ENCODE measurements around the gene HPCAL4. TPM values are rescaled to one million over a fixed set of nuclear protein-coding genes. Genes with fewer than 3 reads are reported as not detected.

The HPCAL4 gene
- total and polyA plus RNA-seq, 10 of the 15 experiments (the other 5 are each of a cell fraction or from before 2014, with no cell fraction given) = 0.05 to 0.18 (median 0.06) TPM; not detected in 5

- no peak for TF ChIP-seq NKRF (conservative IDR thresholded peaks at IDR 0.05)
- no peak for TF ChIP-seq ZNF592 (IDR thresholded peaks at IDR 0.05)
These were observed 2.0 kb downstream of the HPCAL4 start (continued) for GRCh38 chr1:39689214-39689613.

DNA sequence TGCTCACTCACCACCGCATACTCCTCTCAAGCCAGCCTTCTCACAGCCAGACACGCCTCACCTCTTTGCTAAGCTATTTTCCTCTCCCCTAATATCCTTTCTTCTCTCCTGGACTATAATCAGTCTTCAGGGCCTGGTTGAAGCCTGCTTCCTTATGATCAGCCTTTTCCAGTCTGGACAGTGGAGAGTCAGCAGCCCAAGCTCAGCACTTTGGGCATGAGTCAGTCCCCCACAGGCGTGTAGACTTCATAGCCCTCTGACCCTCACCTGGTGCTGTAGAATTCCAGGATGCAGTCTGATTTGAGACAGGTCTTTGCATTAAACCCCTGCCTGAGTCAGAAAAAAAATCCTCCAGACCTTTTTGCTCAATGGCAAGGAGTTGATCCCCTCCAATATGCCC is 2.5 kb downstream of the HPCAL4 start:
- intact Hi-C loops (cut with micrococcal nuclease; ENCODE audit: unreplicated experiment) (no loop called here), in situ Hi-C loops (cut with MboI) (no loop called here)
- Histone ChIP-seq H3K4me3 (no peak overlapping the region), H3K79me2 (ENCODE audit: control insufficient read depth, insufficient read depth, low read length) (no peaks in the 10 kb centered on the region), H3K27me3 (replicated peaks in 1 of 2; ENCODE audit: control insufficient read depth in 2 of 2, insufficient read depth in 2 of 2, low read length in 1 of 2) (peaks cover 4% of the 10 kb centered on the region in 2 experiments), H3K9me3 (replicated peaks; ENCODE audit: control insufficient read depth, insufficient read depth, low read length) (no peaks in the 10 kb centered on the region), H3K36me3 (ENCODE audit: control insufficient read depth in 2 of 2, insufficient read depth in 2 of 2, low read length in 1 of 2) (no peaks in the 10 kb centered on the region), H3K27ac (ENCODE audit: control insufficient read depth, insufficient read depth) (no peak overlapping the region), H4K20me1 (ENCODE audit: control insufficient read depth, insufficient read depth) (no peaks in the 10 kb centered on the region), H2AFZ (ENCODE audit: control insufficient read depth, low read depth, low read length) (no peak overlapping the region), H3K4me1 (ENCODE audit: control insufficient read depth, insufficient read depth, low read length) (peaks cover 4% of the 10 kb centered on the region; the same call in 1 of the 2 replicates), H3K4me2 (ENCODE audit: control insufficient read depth, insufficient read depth) (no peak overlapping the region), H3K9ac (ENCODE audit: control insufficient read depth, insufficient read depth, low read length) (no peak overlapping the region)
- ChIA-PET CTCF (interaction anchor here (2.3 kb wide), 1 partner anchor 15 kb away, joined by 8 read pairs; no protein-coding TSS in a partner anchor), RAD21 (ENCODE audit: unreplicated experiment) (no interaction called here), POLR2A (no interaction called here), SMC1A (ENCODE audit: uncharacterized antibody, unreplicated experiment) (interaction anchor here (0.7 kb wide), 1 partner anchor 31 kb away, joined by 3 read pairs; no protein-coding TSS in a partner anchor)
- no peak for DNase-seq (ENCODE audit: low read depth, low spot score)
- no peak for FAIRE-seq
- no peak for ATAC-seq
- BruUV-seq (replicated peaks) = no TSS peak
- WGBS (ENCODE audit: insufficient coverage, insufficient replicate concordance, low lambda C conversion rate, missing lambda C conversion rate) = 19% methylated on average over 3 of the region's 3 CpGs
- TF ChIP-seq, protein P1, sequence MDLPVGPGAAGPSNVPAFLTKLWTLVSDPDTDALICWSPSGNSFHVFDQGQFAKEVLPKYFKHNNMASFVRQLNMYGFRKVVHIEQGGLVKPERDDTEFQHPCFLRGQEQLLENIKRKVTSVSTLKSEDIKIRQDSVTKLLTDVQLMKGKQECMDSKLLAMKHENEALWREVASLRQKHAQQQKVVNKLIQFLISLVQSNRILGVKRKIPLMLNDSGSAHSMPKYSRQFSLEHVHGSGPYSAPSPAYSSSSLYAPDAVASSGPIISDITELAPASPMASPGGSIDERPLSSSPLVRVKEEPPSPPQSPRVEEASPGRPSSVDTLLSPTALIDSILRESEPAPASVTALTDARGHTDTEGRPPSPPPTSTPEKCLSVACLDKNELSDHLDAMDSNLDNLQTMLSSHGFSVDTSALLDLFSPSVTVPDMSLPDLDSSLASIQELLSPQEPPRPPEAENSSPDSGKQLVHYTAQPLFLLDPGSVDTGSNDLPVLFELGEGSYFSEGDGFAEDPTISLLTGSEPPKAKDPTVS (IDR thresholded peaks at IDR 0.05; ENCODE audit: low read depth, low read length) = no peak
- no peak for TF ChIP-seq CBX3 (IDR thresholded peaks at IDR 0.05; ENCODE audit: borderline replicate concordance, low read depth)
- no peak for TF ChIP-seq FOS (IDR thresholded peaks at IDR 0.05; ENCODE audit: borderline replicate concordance, extremely low read depth, insufficient read length)
- no peak for TF ChIP-seq PRDM15 (CRISPR knock-in tag; IDR thresholded peaks at IDR 0.05)
- no peak for TF ChIP-seq TBL1XR1 (IDR thresholded peaks at IDR 0.05; ENCODE audit: low read depth, low read length)
- TF ChIP-seq ZZZ3 (IDR thresholded peaks at IDR 0.05; ENCODE audit: control insufficient read depth, insufficient read length, low read depth) = no peak
- TF ChIP-seq EED (IDR thresholded peaks at IDR 0.05; ENCODE audit: low read depth) = no peak

Measured in GM12878 (cell line).